ENCODE measurements around the gene FAM168A.
A peak's percentile ranks its signal among the peaks of the same experiment; 100 is the strongest.

FAM168A gene

GRCh38 chr11:73361953-73362776 is 235.7 kb downstream of the FAM168A start:
- TF ChIP-seq CTCF (IDR thresholded peaks at IDR 0.05; ENCODE audit: low read depth, low read length, missing control alignments), result no peak
- Histone ChIP-seq H3K36me3 (replicated peaks) (peaks cover 64% of the 10 kb centered on the region), H3K27me3 (replicated peaks) (no peaks in the 10 kb centered on the region), H3K4me3 (ENCODE audit: low read depth, low read length) (no peak overlapping the region), H3K27ac (no peak overlapping the region)
- in situ Hi-C loops (cut with HindIII; ENCODE audit: low pct_ligation_motif_present, low sequenced_read_pairs), result no loop called here
- no peak for DNase-seq

GRCh38 chr11:73360743-73361369 is 237.1 kb downstream of the FAM168A start:
- Histone ChIP-seq H3K36me3 (replicated peaks) (peaks cover 69% of the 10 kb centered on the region), H3K4me3 (ENCODE audit: low read depth, low read length) (no peak overlapping the region), H3K27ac (no peak overlapping the region), H3K27me3 (replicated peaks) (no peaks in the 10 kb centered on the region)
- no peak for DNase-seq
- no peak for TF ChIP-seq CTCF (IDR thresholded peaks at IDR 0.05; ENCODE audit: low read depth, low read length, missing control alignments)
- in situ Hi-C loops (cut with HindIII; ENCODE audit: low pct_ligation_motif_present, low sequenced_read_pairs), result no loop called here

GRCh38 chr11:73359930-73360742 is 237.8 kb downstream of the FAM168A start:
- H3K4me3 ChIP-seq (ENCODE audit: low read depth, low read length), result no peak overlapping the region
- peak overlapping the region; percentile 21 for H3K27ac ChIP-seq
- peak; percentile 42 for DNase-seq
- peak; percentile 79 for TF ChIP-seq CTCF (IDR thresholded peaks at IDR 0.05; ENCODE audit: low read depth, low read length, missing control alignments)
- no peaks in the 10 kb centered on the region for H3K27me3 ChIP-seq (replicated peaks)
- peaks cover 63% of the 10 kb centered on the region for H3K36me3 ChIP-seq (replicated peaks)
- in situ Hi-C loops (cut with HindIII; ENCODE audit: low pct_ligation_motif_present, low sequenced_read_pairs), result no loop called here

- TF ChIP-seq CTCF (IDR thresholded peaks at IDR 0.05; ENCODE audit: low read depth, low read length, missing control alignments), result no peak
- Histone ChIP-seq H3K27ac (peak overlapping the region; percentile 33), H3K4me3 (ENCODE audit: low read depth, low read length) (no peak overlapping the region), H3K27me3 (replicated peaks) (no peaks in the 10 kb centered on the region), H3K36me3 (replicated peaks) (peaks cover 55% of the 10 kb centered on the region)
- in situ Hi-C loops (cut with HindIII; ENCODE audit: low pct_ligation_motif_present, low sequenced_read_pairs), result no loop called here
- peak; percentile 59 for DNase-seq
These were observed 238.6 kb downstream of the FAM168A start for GRCh38 chr11:73359341-73359740.

- in situ Hi-C loops (cut with HindIII; ENCODE audit: low pct_ligation_motif_present, low sequenced_read_pairs), result no loop called here
- H3K36me3 ChIP-seq (replicated peaks), result peaks cover 47% of the 10 kb centered on the region
These were observed 239.8 kb downstream of the FAM168A start for GRCh38 chr11:73358071-73358470.

More at GRCh38 chr11:73358071-73358470, 239.8 kb downstream of the FAM168A start:
- no peak overlapping the region for H3K27ac ChIP-seq
- no peak for DNase-seq
- no peaks in the 10 kb centered on the region for H3K27me3 ChIP-seq (replicated peaks)
- no peak for TF ChIP-seq CTCF (IDR thresholded peaks at IDR 0.05; ENCODE audit: low read depth, low read length, missing control alignments)
- no peak overlapping the region for H3K4me3 ChIP-seq (ENCODE audit: low read depth, low read length)

All from brain microvascular endothelial cell (primary cell).